WTC11 (cell line): ENCODE measurements around the gene SSH2.

Source experiments
- ZBTB21 ChIP-seq: sonication (generic); formaldehyde crosslinking; IDR thresholded peaks from 2 replicates; pipeline ENCODE4 v1.8.1; 2023; ENCODE audit warnings: mild to moderate bottlenecking, missing genetic modification reagents, borderline replicate concordance
- ZNF121 ChIP-seq: sonication (generic); formaldehyde crosslinking; IDR thresholded peaks from 2 replicates; pipeline ENCODE4 v1.8.0; 2023; ENCODE audit warnings: missing genetic modification reagents
- TF ChIP-seq, protein P1 (sequence below): fragments of 200-600 bp; IDR thresholded peaks from 2 replicates; pipeline ENCODE4 v1.8.0; 2022; ENCODE audit warnings: antibody characterized with exemption
- TF ChIP-seq, protein P2 (sequence below): fragments of 250-450 bp; sonication (Bioruptor Pico); IDR thresholded peaks from 2 replicates; pipeline ENCODE4 v2.1.2; 2022; ENCODE audit warnings: mild to moderate bottlenecking, moderate library complexity
- TF ChIP-seq, protein P3 (sequence below): sonication (generic); formaldehyde crosslinking; IDR thresholded peaks from 2 replicates; pipeline ENCODE4 v1.8.1; 2023; ENCODE audit warnings: mild to moderate bottlenecking, missing genetic modification reagents, borderline replicate concordance
- TF ChIP-seq, protein P4 (sequence below): sonication (generic); formaldehyde crosslinking; IDR thresholded peaks from 2 replicates; pipeline ENCODE4 v1.8.1; 2023; ENCODE audit warnings: mild to moderate bottlenecking, missing genetic modification reagents, moderate library complexity

DNA sequence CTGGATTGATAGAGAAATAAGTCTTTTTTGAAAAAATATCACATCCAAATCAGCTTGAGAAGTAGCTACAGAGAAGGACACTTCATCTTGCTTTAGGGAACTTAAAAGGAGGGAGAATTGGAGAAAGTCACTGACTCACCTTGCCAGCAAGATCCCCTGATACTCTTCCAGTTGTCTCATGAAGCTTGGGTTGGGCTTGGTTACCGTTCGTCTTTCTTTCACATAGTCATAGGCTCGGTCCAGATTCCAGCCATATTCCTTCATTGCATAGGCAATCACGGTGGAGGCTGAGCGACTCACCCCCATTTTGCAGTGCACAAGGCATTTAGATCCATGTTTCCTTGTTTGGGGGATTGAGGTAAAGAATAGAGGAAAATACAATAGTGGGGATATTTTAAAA lies 282.0 kb downstream of the SSH2 start:
- TF ChIP-seq, protein P1, sequence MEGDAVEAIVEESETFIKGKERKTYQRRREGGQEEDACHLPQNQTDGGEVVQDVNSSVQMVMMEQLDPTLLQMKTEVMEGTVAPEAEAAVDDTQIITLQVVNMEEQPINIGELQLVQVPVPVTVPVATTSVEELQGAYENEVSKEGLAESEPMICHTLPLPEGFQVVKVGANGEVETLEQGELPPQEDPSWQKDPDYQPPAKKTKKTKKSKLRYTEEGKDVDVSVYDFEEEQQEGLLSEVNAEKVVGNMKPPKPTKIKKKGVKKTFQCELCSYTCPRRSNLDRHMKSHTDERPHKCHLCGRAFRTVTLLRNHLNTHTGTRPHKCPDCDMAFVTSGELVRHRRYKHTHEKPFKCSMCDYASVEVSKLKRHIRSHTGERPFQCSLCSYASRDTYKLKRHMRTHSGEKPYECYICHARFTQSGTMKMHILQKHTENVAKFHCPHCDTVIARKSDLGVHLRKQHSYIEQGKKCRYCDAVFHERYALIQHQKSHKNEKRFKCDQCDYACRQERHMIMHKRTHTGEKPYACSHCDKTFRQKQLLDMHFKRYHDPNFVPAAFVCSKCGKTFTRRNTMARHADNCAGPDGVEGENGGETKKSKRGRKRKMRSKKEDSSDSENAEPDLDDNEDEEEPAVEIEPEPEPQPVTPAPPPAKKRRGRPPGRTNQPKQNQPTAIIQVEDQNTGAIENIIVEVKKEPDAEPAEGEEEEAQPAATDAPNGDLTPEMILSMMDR: no peak
- TF ChIP-seq ZNF121 (CRISPR knock-in tag): no peak
- TF ChIP-seq, protein P2, sequence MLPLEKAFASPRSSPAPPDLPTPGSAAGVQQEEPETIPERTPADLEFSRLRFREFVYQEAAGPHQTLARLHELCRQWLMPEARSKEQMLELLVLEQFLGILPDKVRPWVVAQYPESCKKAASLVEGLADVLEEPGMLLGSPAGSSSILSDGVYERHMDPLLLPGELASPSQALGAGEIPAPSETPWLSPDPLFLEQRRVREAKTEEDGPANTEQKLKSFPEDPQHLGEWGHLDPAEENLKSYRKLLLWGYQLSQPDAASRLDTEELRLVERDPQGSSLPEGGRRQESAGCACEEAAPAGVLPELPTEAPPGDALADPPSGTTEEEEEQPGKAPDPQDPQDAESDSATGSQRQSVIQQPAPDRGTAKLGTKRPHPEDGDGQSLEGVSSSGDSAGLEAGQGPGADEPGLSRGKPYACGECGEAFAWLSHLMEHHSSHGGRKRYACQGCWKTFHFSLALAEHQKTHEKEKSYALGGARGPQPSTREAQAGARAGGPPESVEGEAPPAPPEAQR: no peak
- TF ChIP-seq ZBTB21 (CRISPR knock-in tag): no peak
- TF ChIP-seq, protein P3, sequence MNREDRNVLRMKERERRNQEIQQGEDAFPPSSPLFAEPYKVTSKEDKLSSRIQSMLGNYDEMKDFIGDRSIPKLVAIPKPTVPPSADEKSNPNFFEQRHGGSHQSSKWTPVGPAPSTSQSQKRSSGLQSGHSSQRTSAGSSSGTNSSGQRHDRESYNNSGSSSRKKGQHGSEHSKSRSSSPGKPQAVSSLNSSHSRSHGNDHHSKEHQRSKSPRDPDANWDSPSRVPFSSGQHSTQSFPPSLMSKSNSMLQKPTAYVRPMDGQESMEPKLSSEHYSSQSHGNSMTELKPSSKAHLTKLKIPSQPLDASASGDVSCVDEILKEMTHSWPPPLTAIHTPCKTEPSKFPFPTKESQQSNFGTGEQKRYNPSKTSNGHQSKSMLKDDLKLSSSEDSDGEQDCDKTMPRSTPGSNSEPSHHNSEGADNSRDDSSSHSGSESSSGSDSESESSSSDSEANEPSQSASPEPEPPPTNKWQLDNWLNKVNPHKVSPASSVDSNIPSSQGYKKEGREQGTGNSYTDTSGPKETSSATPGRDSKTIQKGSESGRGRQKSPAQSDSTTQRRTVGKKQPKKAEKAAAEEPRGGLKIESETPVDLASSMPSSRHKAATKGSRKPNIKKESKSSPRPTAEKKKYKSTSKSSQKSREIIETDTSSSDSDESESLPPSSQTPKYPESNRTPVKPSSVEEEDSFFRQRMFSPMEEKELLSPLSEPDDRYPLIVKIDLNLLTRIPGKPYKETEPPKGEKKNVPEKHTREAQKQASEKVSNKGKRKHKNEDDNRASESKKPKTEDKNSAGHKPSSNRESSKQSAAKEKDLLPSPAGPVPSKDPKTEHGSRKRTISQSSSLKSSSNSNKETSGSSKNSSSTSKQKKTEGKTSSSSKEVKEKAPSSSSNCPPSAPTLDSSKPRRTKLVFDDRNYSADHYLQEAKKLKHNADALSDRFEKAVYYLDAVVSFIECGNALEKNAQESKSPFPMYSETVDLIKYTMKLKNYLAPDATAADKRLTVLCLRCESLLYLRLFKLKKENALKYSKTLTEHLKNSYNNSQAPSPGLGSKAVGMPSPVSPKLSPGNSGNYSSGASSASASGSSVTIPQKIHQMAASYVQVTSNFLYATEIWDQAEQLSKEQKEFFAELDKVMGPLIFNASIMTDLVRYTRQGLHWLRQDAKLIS (CRISPR knock-in tag): no peak
- TF ChIP-seq, protein P4, sequence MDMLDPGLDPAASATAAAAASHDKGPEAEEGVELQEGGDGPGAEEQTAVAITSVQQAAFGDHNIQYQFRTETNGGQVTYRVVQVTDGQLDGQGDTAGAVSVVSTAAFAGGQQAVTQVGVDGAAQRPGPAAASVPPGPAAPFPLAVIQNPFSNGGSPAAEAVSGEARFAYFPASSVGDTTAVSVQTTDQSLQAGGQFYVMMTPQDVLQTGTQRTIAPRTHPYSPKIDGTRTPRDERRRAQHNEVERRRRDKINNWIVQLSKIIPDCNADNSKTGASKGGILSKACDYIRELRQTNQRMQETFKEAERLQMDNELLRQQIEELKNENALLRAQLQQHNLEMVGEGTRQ (CRISPR knock-in tag): no peak
